Renal cortical epithelial cell (primary cell): ENCODE data around the gene LRRC10. TPM values are rescaled to one million over a fixed set of nuclear protein-coding genes. Genes with fewer than 3 reads are reported as not detected.
A peak's percentile ranks its signal among the peaks of the same experiment; 100 is the strongest.

Experiments used
- DNase-seq: peaks from one replicate; pipeline ENCODE4 v3.0.0-alpha.2; 2011; ENCODE audit warnings: low read depth
- total RNA-seq: library from RNA; depleted of rRNA; stranded (reverse); fragments of >200 nt; gene quantifications from 2 replicates; pipeline ENCODE4 v1.2.3, GENCODE V29; 2014

LRRC10 gene, protein sequence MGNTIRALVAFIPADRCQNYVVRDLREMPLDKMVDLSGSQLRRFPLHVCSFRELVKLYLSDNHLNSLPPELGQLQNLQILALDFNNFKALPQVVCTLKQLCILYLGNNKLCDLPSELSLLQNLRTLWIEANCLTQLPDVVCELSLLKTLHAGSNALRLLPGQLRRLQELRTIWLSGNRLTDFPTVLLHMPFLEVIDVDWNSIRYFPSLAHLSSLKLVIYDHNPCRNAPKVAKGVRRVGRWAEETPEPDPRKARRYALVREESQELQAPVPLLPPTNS
- not detected in 2 replicates for total RNA-seq

GRCh38 chr12:69610729-69611128 is at the start of gene LRRC10:
Gene LRRC10 (minus strand): TSS chr12:69610907. CDS start chr12:69610838, 69 bp downstream.
- DNase-seq, result no peak

GRCh38 chr12:69660164-69660863 is 49.6 kb upstream of the LRRC10 start:
- no peak for DNase-seq

GRCh38 chr12:69658203-69658602 is 47.5 kb upstream of the LRRC10 start:
- DNase-seq, result no peak

DNA sequence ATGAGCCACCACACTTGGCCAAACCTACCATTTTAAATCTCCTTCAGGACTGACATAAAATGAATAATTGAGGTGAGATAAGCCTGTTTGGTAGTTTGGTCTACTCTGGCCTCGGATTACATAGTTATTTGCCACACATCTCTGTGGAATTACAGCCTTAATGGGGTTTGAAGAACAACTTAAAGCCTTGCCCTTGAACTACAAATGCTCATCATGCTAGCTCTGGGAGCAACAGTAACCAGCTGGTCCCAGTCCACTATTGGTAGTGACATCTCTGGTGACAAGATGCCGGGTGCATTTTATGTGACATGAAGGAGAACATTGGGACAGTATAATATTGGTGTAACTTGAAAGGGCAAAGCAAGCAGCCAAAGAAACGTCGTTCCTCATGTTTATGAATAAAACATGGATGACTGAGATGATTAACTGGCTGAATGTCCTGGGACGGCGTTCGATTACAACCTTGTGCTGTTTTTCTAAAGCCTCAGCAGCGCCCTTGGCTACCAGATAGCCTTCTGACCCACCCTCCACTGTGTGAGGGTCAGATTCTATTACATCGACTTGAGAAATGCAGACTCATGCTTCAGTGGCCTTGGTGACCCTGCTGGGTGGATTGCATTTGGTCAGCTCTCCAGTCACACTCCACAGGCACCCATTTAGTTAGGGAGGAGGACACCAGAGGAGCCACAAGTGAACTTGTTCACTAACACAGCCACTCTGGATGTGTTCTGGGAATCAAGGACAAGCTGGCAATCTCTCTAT is 46.9 kb upstream of the LRRC10 start:
- peak; percentile 91 for DNase-seq

GRCh38 chr12:69655616-69656340 is 45.1 kb upstream of the LRRC10 start:
- peak; percentile 90 for DNase-seq

- peak; percentile 12 for DNase-seq
Observed at GRCh38 chr12:69653703-69654102, 43.0 kb upstream of the LRRC10 start.

- DNase-seq, result no peak
Observed at GRCh38 chr12:69651922-69652321, 41.2 kb upstream of the LRRC10 start.

DNA sequence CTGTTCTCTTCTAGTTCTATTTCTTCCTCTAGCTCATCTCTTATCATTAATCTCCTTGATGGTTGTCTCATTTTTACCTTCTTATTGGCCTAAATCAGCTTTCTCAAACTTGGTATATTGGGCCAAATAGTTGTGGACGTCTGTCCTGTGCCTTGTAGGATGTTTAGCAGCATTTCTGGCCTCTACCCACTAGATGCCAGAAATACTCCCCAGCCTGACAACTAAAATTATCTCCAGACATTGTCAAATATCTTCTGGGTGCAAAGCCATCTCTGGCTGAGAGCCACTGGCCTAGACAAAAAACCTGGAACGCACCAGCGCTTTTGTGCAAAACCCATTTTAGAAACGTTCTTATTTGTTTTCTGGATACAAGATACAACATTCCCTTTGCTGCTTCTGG is 38.8 kb upstream of the LRRC10 start:
- no peak for DNase-seq

DNA sequence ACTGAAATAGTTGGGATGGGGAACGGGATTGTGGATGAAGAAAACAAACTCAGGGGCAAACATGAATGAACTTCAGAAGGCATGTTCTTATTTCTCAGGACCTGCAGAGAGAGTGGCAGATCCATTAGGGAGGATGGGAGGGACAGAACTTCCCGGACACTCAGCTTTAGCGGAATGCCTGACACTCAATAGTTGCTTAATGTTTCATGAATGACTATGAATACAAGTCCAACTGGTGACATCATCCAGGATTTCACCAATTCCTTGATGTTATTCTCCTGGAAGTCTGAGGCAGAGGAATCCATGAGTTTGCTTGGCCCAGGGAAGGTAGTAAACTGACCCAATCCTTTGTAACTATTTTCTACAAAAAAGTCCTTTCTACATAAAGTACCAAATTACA is 37.8 kb upstream of the LRRC10 start:
- peak; percentile 95 for DNase-seq

- no peak for DNase-seq
Observed at GRCh38 chr12:69647178-69647577, 36.5 kb upstream of the LRRC10 start.

- DNase-seq, result no peak
Observed at GRCh38 chr12:69645031-69645430, 34.3 kb upstream of the LRRC10 start.

DNA sequence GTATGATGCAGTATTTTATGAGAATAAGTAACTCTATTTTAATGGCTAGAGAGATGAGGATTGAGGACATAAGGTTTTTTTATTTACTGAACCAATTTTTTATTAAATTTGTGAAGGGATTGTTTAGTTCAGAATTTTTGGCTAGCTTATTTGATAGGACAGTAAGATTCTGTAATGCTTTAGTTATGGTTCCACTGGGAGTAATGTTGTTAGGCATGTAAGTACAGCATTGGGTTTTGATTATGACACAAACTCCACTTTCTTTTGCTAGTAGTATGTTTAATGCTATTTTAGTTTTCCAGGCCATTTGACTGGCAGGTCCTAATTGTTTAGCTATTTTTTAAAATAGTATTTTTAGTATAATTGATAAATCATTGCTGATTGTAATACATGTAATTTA is 33.8 kb upstream of the LRRC10 start:
- no peak for DNase-seq

GRCh38 chr12:69642531-69642930 is 31.8 kb upstream of the LRRC10 start:
- DNase-seq, result no peak

GRCh38 chr12:69641546-69641945 is 30.8 kb upstream of the LRRC10 start:
- DNase-seq, result no peak

DNA sequence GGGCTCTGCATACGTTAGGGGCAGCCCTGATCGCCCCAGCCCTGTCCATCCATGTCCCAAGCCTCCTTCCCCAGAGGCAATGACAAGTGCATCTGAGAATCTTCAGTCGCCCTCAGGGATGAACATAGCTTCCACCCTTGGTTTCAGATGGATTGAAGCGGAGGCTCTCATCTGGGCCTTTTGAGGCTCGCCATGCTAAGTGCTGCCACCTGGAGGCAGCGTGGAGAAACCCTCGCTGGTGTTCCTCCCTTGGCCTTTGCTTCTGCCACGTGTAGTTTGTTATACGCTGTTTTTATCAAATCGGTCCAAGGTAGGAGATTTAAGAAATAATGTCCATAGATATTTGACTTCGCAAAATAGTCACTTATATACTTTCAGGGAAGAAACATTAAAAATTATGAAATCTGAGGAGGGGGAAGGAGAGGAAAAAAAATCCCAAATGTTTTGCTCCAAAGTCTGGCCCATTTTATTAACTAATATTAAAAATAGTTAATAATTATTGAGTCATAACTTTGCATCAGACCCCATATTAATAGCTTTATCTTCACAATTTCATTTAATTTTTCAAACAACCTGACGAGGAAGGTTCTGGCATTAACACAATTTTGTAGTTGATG is 28.8 kb upstream of the LRRC10 start:
- DNase-seq, result peak; percentile 47

DNA sequence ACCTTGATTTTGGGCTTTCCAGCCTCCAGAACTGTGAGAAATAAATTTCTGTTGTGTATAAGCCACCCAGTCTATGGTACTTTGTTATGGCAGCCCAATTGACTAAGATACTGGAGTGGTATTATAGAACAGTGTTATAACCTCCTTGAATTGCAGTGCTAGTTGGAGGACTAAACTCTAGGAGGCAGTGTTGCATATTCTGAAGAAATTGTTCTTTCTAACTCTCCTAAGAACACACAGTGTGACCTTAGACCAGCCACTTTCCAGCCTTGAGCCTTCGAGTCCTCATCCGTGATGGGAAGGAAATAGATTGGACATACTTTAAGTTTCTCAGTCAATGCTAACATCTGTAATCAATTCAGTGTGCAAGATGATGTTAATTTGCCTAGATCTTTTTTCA is 22.4 kb upstream of the LRRC10 start:
- peak; percentile 12 for DNase-seq

GRCh38 chr12:69630191-69630590 is 19.5 kb upstream of the LRRC10 start:
- peak; percentile 8 for DNase-seq

GRCh38 chr12:69627501-69627900 is 16.8 kb upstream of the LRRC10 start:
- no peak for DNase-seq

- no peak for DNase-seq
Observed at GRCh38 chr12:69623970-69624369, 13.3 kb upstream of the LRRC10 start.

- no peak for DNase-seq
Observed at GRCh38 chr12:69621551-69621950, 10.8 kb upstream of the LRRC10 start.

DNA sequence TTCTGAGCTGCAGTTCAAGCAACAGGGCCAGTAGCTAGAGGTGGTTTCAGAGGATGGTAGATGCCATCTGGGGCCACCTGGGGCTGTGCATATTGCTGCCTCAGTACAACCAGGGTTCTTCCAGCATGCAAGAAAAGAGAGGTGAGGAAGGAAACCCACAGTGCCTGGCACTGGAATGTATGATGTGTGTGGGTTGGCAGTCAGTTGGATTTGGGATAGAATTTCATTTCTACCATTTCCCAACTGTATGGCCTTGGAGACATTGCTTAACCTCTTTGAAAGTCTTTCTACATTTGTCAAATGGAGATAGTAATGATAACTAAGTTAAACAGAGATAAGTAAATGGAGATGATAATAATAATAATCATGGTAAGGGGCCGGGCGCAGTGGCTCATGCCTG is 10.2 kb upstream of the LRRC10 start:
- DNase-seq, result no peak

DNA sequence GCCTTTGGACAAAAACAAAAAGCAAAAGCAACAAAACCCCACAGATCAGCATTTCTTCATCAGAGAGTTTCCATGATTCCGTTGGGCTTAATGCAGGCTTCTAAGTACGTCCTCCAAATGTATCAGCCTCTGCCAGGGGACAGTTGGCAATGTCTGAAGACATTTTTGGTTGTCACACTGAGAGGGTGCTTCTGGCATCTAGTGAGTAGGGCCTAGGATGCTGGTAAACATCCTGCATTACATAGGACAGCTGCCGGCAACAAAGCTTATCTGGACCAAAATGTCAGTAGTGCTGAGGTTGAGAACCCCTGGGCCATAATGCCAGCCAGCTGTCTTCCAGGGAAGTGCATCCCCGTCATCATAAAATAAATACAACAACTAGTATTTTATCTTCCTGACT is 9.4 kb upstream of the LRRC10 start:
- no peak for DNase-seq
